ENCODE data around the gene PLCH1.

The PLCH1 gene

GRCh38 chr3:155377847-155378246 lies 367.0 kb downstream of the PLCH1 start:
- TF ChIP-seq CTCF (IDR thresholded peaks at IDR 0.05; ENCODE audit: insufficient read depth, low read depth, low read length, missing control alignments), result no peak
- no peak overlapping the region for H3K4me3 ChIP-seq (ENCODE audit: low read depth, low read length)
- no peak for DNase-seq (ENCODE audit: low read depth)

- no peak overlapping the region for H3K4me3 ChIP-seq (ENCODE audit: low read depth, low read length)
- no peak for DNase-seq (ENCODE audit: low read depth)
- no peak for TF ChIP-seq CTCF (IDR thresholded peaks at IDR 0.05; ENCODE audit: insufficient read depth, low read depth, low read length, missing control alignments)
Observed at GRCh38 chr3:155377071-155377470, 367.8 kb downstream of the PLCH1 start.

- no peak overlapping the region for H3K4me3 ChIP-seq (ENCODE audit: low read depth, low read length)
- TF ChIP-seq CTCF (IDR thresholded peaks at IDR 0.05; ENCODE audit: insufficient read depth, low read depth, low read length, missing control alignments), result no peak
- DNase-seq (ENCODE audit: low read depth), result no peak
Observed at GRCh38 chr3:155372281-155372680, 372.6 kb downstream of the PLCH1 start.

- H3K4me3 ChIP-seq (ENCODE audit: low read depth, low read length), result no peak overlapping the region
Observed at GRCh38 chr3:155370764-155371503, 373.9 kb downstream of the PLCH1 start.

GRCh38 chr3:155370198-155370597 lies 374.7 kb downstream of the PLCH1 start:
- DNase-seq (ENCODE audit: low read depth), result no peak
- TF ChIP-seq CTCF (IDR thresholded peaks at IDR 0.05; ENCODE audit: insufficient read depth, low read depth, low read length, missing control alignments), result no peak
- H3K4me3 ChIP-seq (ENCODE audit: low read depth, low read length), result no peak overlapping the region

More at GRCh38 chr3:155370764-155371503, 373.9 kb downstream of the PLCH1 start:
- no peak for DNase-seq (ENCODE audit: low read depth)
- TF ChIP-seq CTCF (IDR thresholded peaks at IDR 0.05; ENCODE audit: insufficient read depth, low read depth, low read length, missing control alignments), result no peak

- DNase-seq (ENCODE audit: low read depth), result no peak
Observed at GRCh38 chr3:155369735-155370134, 375.1 kb downstream of the PLCH1 start.

More at GRCh38 chr3:155369735-155370134, 375.1 kb downstream of the PLCH1 start:
- TF ChIP-seq CTCF (IDR thresholded peaks at IDR 0.05; ENCODE audit: insufficient read depth, low read depth, low read length, missing control alignments), result no peak
- no peak overlapping the region for H3K4me3 ChIP-seq (ENCODE audit: low read depth, low read length)
